GM21526 (cell line): Measurements from ENCODE around the gene FAM47E.

Experiments used
- ATAC-seq: cut with Tn5 transposase; IDR thresholded peaks from one replicate; pipeline ENCODE4 v1.9.1; 2021; ENCODE audit warnings: moderate library complexity; ENCODE audit not compliant: unreplicated experiment, low FRiP score

Gene FAM47E

DNA sequence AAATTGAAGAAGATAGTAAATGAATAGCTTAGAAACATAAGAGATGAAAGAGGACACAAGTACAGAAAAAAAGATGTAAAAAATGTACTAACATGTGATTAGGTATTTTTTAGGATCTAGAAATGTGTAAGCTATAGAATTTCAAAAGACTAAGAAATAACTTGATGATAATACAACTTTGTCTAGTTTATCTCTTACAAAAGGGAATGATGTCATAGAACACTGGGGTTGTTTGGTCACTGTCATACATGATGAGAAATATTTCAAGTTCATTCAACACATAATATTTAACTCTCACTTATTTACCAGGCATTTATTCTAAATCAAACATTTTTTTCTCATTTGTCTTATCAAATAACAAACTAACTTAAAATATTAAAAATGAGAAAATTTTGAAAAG lies 73.6 kb downstream of the FAM47E start:
- no peak for ATAC-seq

DNA sequence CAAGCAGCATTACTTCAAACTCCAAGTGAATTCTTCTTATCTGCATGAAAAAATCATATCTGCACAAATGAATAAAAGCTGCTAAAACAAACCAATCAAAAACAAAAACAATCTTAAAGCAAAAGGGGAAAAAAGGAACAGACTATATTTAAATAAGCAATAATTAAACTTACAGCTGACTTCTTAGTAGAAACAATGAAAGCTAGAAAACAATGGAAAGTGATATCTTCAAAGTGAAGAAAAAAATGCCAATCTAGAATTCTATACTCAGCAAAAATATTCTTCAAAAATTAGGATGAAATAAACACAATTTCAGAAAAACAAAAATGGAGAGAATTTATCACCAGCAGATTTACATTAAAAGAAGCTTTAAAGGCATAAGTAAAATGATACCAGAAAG lies 75.0 kb downstream of the FAM47E start:
- no peak for ATAC-seq
